Stimulated activated CD4-positive, alpha-beta T cell treated with anti-CD3 and anti-CD28 coated beads, Interleukin-4, amount 100 ng/mL, for 1 hour (primary cell): Measurements from ENCODE around the gene RAN.
"Not testable (repeated sequence)": the region's sequence is repeated elsewhere in the genome, so short reads cannot be mapped to it uniquely, and the experiment has no call there.

Experiments
- DNase-seq: peaks from one replicate; pipeline ENCODE4 v3.0.0-alpha.2; 2020

RAN gene

DNA sequence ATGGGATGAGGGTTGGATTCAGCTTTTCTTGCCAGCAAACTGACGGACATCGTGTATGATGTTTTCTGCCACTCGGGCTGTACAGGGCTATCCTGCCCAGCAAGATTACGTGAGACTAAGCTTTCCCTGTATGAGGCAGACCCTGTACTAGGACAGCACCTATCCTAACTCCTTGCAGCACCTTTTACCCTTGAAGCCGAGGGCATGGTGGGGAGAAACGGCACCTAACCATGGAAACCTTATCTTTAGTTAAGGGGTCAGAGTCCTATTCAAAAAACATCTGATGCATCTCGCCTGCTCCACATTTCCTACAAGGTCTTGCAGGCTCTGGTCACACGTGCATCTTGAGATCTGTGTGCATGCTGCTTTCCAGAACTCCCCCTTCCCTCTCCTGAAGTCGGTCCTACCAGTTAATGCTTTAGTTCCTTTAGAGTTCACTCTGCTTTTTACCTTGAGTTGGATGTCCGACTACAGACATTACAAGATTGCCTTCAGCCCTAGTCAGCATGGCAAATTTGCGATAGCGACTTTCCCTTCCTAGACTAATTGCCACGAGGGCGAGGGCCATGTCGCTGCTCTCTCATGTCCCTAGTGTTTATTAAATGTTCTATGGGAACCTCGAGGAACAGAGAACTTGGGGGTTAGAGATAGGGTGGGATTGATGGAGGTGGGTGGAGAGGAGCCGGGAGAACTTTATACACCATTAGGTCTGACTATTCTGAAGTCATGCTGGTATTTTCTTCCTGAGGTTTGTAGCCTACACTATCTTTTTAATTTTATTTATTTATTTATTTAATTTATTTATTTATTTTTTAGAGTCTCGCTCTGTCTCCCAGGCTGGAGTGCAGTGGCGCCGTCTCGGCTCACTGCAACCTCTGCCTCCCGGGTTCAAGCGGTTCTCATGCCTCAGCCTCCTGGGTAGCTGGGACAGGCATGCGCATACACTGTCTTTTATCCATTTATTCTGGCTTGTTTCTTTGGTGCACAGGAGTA lies 6.6 kb downstream of the RAN start:
- DNase-seq = no peak

DNA sequence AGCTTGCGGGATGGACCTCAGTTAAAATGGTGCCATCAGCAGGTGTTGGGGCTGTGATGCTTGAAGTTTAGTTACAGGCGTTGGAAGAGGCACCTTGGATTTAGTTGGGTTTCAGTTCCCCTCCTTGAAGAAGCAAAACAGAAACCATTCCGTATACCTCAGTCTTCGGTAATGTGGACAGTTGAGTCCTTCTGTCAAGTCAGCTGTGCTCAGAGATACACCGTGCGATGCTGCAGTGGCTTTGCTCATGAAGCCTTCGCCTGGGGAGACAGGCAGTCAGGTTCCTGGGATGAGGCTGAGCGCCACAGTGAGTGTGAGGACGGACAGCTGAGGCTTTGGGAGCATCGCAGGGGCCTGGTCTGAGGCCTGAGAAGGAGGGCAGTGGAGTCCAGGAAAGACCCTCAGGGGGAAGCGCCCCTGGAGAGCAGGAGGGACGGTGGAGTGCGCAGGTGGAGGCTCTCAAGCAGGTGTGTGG lies 7.4 kb downstream of the RAN start:
- peak; percentile 6 for DNase-seq

DNA sequence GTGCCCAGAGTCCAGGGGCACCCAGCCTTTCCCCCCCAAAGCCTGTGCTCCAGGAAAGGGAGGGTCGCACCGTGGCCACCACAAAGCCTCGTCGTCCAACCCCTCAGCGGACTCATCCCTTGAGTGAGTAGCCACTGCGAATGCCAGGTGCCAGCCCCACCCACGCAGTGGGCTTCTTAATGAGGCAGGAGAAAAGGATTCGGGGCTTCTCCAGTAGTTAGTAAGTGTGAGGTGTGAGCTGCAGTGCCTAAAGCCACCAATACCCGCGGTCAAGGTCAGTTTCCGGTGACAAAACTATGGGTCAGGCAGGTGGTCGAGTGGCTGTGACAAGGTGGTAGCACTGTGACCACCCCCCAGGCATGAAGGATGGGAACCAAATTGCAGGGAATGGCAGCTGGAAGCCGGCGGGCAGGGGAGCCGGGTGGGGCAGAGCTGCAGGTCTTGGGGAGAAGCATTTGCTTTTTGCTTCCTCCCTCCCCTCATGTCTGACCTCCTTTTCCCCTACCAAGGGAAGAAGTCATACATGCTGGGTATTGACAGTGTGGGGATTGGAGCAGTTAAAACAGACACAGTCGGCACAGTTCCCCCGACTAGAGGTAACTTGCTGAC lies 8.0 kb downstream of the RAN start:
- DNase-seq = no peak

DNA sequence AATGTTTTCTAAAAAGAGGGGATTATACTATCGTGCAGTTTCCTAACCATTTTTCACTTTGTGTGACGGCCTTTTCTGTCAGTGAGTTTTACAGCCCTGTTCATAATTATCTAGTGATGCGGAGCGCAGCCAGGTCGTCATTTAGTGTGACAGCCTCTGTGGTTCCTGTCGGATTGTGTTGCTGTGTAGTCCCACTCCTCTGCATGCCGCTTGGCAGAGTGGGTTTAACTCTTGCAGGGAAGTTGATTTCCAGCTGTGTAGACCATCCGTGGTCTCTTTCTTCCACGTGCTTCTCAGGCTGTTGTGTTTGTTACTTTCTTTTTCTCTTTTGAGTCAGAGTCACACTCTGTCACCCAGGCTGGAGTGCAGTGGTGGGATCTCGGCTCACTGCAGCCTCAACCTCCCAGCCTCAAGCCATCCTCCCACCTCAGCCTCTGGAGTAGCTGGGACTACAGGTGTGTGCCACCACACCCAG lies 8.6 kb downstream of the RAN start:
- no peak for DNase-seq

DNA sequence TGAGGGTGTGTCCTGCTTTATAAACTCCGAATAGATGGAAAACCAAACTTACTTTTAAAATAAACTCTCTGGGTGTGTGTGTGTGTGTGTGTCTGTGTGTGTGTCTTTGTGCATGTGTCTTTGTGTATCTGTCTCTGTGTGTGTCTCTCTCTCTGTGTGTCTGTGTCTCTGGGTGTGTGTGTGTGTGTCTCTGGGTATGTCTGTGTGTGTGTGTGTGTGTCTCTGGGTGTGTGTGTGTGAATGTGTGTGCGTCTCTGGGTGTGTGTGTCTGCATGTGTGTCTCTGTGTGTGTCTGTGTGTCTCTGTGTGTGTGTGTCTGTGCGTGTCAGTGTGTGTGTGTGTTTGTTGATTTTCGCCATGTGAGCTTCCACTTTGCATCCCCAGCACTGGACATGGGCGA lies 9.2 kb downstream of the RAN start:
- no peak for DNase-seq

DNA sequence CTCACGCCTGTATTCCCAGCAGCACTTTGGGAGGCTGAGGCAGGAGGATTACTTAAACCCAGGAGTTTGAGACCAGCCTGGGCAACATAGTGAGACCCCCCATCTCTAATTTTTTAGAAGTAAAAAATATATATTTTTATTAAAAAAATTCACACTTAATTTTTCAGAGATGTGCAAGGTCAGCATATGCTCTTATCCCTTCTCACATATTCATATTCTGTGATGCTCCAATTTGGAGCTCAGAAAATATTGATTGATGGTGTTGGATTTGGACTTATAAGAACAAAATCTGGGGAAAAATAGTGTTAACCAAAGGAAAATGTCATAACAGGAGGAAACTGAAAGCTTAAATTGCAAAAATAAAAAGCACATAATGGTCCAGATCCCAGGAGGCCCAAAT lies 9.7 kb downstream of the RAN start:
- no peak for DNase-seq

DNA sequence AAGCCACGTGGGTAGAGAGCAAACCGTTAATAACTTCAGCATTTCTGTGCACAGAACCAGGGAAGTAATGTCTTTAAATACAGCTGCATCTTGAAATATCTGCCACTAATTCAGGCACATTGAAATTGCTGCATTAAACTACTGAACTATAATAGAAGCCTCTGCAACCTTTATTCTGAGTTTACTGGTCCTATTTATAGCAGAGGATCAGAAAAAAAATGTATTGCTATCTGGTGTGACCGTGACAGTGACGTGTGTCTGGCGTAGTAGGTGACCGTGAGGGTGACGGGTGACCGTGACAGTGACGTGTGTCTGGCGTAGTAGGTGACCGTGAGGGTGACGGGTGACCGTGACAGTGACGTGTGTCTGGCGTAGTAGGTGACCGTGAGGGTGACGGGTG lies 15.3 kb downstream of the RAN start:
- not testable (repeated sequence) for DNase-seq

DNA sequence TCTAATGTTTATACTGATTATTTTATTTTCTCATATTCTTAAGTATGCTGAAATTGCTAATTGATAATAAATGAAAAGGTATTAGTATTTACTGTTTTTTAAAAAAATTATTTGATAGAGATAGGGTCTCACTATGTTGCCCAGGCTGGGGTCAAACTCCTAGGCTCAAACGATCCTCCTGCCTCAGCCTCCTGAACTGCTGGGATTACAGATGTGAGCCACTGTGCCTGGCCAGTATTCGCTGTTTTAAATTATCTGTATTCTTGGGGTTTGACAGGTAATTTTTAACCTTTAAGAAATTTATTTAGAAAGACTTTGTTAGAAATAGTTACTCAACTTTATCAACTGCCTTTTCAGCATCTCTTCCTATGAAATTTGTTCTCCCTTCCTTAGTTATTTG lies 32.2 kb downstream of the RAN start:
- DNase-seq = no peak

DNA sequence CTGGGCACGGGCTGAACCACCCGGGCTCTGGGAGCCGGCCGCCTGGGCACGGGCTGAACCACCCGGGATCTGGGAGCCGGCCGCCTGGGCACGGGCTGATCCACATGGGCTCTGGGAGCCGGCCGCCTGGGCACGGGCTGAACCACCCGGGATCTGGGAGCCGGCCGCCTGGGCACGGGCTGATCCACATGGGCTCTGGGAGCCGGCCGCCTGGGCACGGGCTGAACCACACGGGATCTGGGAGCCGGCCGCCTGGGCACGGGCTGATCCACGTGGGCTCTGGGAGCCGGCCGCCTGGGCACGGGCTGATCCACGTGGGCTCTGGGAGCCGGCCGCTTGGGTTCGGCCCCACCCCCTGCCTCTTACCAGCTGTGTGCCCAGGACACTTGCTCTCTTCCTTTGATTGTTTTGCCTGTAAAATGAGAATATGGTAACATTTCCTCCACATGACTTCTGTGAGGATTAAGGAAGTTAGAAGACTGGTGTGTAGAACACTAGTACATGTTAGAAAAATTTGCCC lies 33.1 kb downstream of the RAN start:
- DNase-seq = not testable (repeated sequence)

DNA sequence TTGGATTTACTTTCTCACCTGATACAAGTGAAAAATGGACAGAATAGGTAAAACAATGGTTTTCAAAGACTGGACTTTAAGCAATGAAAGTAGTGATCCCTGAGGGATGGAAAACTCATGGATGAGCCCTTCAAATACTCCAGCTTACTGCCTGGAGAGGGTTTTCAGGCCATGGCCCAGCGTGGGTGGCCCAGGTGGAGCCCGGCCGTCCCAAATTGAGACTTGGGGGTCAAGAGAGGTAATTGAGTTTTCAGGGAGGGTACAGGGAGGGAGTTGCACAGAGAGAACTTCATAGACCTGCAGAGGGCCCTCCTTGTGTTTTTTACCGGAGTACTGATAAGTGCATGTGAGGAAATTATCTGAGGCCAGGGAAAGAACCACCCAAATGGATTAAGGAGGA lies 37.2 kb downstream of the RAN start:
- no peak for DNase-seq

DNA sequence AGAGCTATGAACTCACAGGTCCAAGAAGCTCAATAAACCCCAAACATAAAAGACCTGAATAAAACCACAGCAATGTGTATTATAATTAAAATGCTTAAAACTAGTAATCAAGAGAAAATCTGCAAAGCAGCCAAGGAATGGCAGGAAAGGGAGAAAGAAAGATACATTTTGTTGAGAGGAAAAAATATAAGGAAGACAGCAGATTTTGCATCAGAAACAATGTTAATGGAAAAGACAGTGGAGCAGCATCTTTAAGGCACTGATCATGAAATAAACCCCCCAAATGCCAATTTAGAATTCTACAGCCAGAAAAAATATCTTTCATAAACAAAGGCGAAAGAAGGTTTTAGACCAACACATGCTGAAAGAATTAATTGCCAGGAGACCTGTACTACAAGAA lies 39.3 kb downstream of the RAN start:
- DNase-seq = no peak

DNA sequence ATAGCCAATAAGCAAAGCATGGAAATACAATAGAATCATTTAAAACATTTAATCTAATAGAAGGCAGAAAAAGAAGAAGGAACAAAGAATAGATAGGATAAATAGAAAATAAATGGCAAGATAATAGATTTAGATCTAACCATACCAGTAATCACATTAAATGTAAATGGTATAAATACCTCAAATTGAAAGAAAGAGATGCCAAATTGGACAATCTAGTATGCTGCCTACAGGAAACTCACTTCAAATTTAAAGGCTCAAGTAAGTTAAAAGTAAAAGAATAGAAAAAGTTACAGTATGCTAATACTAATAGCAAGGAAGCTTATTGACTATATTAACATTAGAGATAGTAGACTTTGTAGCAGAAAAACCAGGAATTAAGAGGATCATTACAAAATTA lies 40.1 kb downstream of the RAN start:
- DNase-seq = no peak

DNA sequence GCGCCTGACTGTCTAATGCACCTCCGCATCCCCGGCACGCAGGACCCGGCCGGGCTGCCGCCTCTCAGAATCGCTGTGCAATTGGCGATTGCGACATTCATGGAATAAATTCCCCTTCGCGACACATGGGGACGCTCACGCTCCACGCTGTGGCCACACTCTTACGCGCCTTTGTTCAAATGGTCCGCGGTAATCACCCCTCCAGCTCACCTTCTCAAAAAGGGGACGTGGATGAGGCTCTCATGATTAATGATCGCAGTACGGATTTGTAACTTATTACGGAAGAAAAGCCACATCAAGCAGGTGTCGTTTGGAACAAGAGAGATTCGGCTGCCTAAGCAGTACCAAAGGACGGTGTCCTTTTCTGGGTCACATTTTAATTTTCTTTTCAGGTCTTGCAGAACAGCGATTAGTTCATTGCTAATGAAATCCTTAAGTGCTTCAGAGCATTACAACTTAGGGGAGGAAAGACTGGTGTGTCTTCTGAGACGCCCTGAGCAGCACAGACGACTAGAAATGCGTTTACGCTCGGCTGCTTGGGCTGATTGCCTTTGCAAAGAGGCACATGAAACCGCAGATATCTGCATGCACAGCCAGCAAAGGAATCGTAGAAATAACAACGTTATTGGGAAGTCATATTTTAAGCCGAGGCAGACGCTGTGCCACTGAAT lies 44.5 kb downstream of the RAN start:
- DNase-seq = no peak

DNA sequence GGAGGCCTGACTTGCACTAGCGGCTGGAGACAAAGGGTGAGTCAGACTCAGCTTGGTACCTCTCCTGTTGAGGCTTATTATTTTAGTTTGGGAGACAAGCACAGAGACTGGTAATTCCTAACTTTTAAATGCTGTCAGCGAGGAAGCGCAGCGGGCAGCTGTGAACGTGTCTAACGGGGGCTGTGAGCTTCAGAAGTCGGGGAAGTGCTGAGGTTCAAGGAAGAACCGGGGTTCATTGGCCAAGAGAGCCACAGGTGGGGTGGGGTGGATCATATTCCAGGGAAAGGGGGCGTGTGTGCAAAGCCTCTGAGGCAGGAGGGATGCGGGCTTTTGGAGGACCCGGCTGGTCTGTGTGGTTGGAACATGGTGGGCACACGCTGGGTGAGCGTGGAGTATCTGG lies 45.7 kb downstream of the RAN start:
- no peak for DNase-seq

DNA sequence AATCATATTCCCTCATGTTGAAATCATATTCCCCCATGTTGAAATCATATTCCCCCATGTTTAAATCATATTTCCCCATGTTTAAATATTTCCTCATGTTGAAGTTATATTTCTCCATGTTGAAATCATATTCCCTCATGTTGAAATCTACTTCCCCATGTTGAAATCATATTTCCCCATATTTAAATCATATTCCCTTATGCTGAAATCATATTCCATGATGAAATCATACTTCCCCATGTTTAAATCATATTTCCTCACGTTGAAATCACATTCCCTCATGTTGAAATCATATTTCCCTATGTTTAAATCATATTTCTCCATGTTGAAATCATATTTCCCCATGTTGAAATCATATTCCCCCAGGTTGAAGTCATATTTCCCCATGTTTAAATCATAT lies 47.2 kb downstream of the RAN start:
- no peak for DNase-seq

DNA sequence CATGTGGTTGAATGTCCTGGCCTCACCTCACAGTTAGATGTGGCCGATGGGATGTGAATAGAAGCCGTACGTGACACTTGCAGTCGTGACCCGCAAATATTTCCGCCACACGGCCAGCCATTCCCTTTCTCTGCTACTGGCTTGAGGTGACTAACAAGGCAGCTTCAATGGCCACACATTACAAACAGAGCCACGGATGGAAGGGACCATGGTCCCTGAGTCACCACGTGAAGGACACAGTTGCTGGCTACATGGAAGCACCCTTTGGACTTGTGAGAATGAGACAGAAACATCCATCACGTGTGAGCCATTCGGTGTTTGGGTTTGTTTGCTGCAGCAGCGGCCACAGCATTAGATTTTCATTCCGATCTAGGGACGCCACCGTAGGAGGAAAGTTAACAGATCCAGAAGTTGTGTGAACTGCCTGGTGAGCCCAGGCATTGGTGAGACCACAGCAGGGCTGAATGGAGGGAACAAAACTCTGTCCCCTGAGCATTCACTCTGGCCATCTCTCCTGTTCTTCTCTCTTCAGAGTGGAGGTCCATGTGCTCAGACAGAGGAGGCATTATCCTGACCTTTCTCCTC lies 48.3 kb downstream of the RAN start:
- DNase-seq = no peak

DNA sequence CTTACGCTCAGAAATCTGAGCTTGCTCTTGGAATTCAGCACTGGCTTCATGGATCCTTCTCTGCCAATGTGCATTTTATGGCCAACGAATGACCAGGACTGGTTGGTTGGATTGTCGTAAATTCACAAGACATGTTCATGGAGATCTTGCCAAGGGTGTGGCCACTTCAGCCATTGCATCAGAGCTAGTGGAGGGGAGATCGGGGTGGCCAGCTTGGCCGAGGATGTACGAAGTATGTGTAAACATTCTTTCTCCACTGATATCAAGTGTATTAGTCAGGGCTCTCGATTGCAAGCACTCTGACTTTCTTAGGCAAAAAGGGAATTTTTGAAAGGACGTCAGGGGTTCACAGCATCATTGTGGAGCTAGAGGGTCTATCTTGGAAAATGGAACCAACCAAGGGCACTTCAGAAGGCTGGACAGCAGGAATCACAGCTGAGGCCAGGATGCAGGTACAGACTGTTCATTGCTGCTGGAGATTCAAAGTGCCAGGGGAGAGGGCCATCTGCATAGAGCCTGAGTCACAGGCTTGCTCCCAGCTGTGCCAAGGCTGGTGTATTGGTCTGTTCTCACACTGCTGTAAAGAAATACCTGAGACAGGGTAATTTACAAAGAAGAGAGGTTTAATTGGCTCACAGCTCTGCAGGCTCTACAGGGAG lies 49.0 kb downstream of the RAN start:
- DNase-seq = no peak

DNA sequence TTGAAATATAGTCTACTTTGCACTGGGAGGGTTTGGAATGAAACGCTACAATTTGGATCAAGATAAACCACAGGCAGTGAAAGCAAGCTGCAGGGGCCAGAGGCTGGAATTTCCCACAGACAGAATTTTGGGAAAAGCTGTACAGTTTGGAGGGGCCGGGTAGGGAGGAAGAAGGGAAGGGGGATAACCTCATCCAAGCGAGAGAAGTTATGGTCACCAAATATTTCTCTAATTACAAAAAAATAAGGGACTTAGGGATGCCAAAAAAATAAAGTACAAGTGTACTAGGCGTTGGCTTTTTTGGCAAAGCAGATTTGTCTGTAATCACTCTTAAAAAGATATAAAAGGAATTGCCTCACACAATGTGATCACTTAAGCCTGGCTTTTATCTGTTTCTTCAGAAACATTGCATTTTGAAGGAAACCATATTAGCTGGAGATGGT lies 50.7 kb downstream of the RAN start:
- no peak for DNase-seq

DNA sequence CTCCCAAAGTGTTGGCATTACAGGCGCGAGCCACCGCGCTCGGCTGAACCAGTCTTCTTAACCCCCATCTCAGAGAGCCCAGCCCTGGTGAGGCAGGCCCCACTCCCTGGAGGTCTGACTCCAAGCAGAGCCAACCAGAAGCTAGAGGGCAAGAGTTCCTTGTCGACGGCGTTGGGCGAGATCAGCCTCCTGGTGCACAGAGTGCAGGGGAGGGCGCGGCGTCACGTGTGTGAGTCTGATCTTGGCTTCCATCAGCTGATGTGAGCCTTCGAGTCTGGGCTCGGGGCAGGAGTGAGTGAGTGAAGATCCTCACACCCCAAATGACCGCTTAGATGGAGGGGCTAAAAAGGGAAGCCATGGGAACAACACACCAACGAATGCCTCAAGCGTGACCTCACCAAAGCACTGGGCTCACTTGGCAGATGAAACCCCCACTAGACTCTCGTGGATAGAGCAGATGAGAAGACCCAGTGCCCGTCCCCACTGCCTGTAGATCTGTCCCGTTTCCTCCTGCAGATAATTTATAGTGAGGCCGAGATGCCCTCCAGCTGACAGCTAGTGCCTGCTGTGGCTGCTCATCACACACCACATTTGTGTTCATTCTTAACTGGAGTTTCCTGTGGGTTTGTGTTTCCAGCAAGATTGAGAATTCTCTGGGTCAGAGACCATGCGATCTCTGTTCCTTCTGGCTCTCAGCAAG lies 53.2 kb downstream of the RAN start:
- DNase-seq = no peak

DNA sequence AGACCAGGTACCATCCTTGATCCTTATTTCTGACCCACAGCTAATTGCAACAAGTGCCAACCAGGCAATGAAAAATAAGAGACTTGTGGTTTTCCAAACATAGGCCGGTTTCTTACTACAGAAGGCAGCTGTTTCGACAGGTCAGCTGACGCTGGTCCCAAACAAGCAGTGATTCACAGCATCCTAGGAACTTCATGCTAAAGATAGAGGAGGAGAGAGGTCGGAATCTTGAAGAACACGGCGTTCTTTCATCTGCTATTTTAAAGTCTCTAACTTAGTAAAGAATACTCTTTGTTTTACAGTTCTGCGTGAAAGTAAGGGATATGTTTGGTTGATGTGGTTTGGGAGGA lies 53.8 kb downstream of the RAN start:
- DNase-seq = no peak
